GM23248 (cell line): Measurements from ENCODE around the gene SOBP. TPM values are rescaled to one million over a fixed set of nuclear protein-coding genes. Genes with fewer than 3 reads are reported as not detected.

ENCODE experiments used
- DNase-seq: peaks from one replicate; pipeline ENCODE4 v3.0.0-alpha.2; 2015
- H2AFZ ChIP-seq: fragments of 200-600 bp; sonication (generic); 2 replicates; pipeline ENCODE4 v1.6.1; 2016; ENCODE audit warnings: antibody characterized with exemption
- H3F3A ChIP-seq: fragments of 200-600 bp; sonication (generic); 2 replicates; pipeline ENCODE4 v1.6.1; 2016; ENCODE audit warnings: mild to moderate bottlenecking, antibody characterized with exemption, mixed run types; ENCODE audit not compliant: insufficient read depth
- H3K27ac ChIP-seq: fragments of 200-600 bp; sonication (generic); 2 replicates; pipeline ENCODE4 v1.5.1; 2016; ENCODE audit warnings: mild to moderate bottlenecking
- H3K27me3 ChIP-seq: fragments of 200-600 bp; sonication (generic); replicated peaks from 2 replicates; pipeline ENCODE4 v1.6.1; 2016; ENCODE audit warnings: mild to moderate bottlenecking; ENCODE audit not compliant: insufficient read depth
- H3K36me3 ChIP-seq: fragments of 200-600 bp; sonication (generic); 2 replicates; pipeline ENCODE4 v1.6.1; 2016; ENCODE audit warnings: low read depth, mild to moderate bottlenecking
- H3K4me1 ChIP-seq: fragments of 200-600 bp; sonication (generic); 2 replicates; pipeline ENCODE4 v1.6.1; 2016; ENCODE audit warnings: mild to moderate bottlenecking; ENCODE audit not compliant: insufficient read depth
- H3K4me2 ChIP-seq: fragments of 200-600 bp; sonication (generic); one replicate; pipeline ENCODE4 v1.6.1; 2016; ENCODE audit warnings: mild to moderate bottlenecking; ENCODE audit not compliant: unreplicated experiment
- H3K4me3 ChIP-seq: fragments of 200-600 bp; sonication (generic); 2 replicates; pipeline ENCODE4 v1.5.1; 2016; ENCODE audit warnings: mild to moderate bottlenecking
- H3K79me2 ChIP-seq: fragments of 200-600 bp; sonication (generic); 2 replicates; pipeline ENCODE4 v1.6.1; 2016; ENCODE audit warnings: mild to moderate bottlenecking; ENCODE audit not compliant: insufficient read depth
- H3K9ac ChIP-seq: fragments of 200-600 bp; sonication (generic); 2 replicates; pipeline ENCODE4 v1.6.1; 2016; ENCODE audit warnings: mild to moderate bottlenecking
- H3K9me2 ChIP-seq: fragments of 200-600 bp; sonication (generic); 2 replicates; pipeline ENCODE4 v1.6.1; 2016; ENCODE audit warnings: mixed run types, mild to moderate bottlenecking, moderate library complexity; ENCODE audit not compliant: insufficient read depth
- H3K9me3 ChIP-seq: fragments of 200-600 bp; sonication (generic); one replicate; pipeline ENCODE4 v1.6.1; 2017; ENCODE audit warnings: low read depth
- H4K20me1 ChIP-seq: fragments of 200-600 bp; sonication (generic); 2 replicates; pipeline ENCODE4 v1.6.0; 2016; ENCODE audit not compliant: insufficient read depth
- EZH2 ChIP-seq: fragments of 200-600 bp; sonication (generic); IDR thresholded peaks from 2 replicates; pipeline ENCODE4 v1.6.1; 2018; ENCODE audit warnings: antibody characterized with exemption, mild to moderate bottlenecking; ENCODE audit not compliant: insufficient read depth, poor library complexity, severe bottlenecking
- EZH2phosphoT487 ChIP-seq: fragments of 200-600 bp; sonication (generic); IDR thresholded peaks from 2 replicates; pipeline ENCODE4 v1.6.1; 2018; ENCODE audit warnings: antibody characterized with exemption, moderate library complexity, mild to moderate bottlenecking, low read depth; ENCODE audit not compliant: insufficient read depth
- WGBS, 2 experiments: methylation state at CpG; one replicate each; pipeline ENCODE4 v1.1.6; 2015 to 2017; ENCODE audit warnings: low lambda C conversion rate in 2 of 2, low coverage in 1 of 2; ENCODE audit errors: missing lambda C conversion rate in 2 of 2; 5-methylcytosine and 5-hydroxymethylcytosine counted together
- in situ Hi-C: fragments of 300-500 bp; cut with MboI; formaldehyde crosslinking; loops from 2 replicates; pipeline ENCODE4 v1.15.0; 2020
- polyA plus RNA-seq: library from polyadenylated mRNA; unstranded; fragments of >200 nt; fragmentation: Nextera tagmentation; extraction: Ambion mirVana; gene quantifications from 2 replicates; pipeline ENCODE4 v1.2.1, GENCODE V29; 2016
- total RNA-seq: library from RNA; depleted of rRNA; stranded (reverse); fragments of >200 nt; shearing (Covaris generic); gene quantifications from 2 replicates; pipeline ENCODE4 v1.2.3, GENCODE V29; 2014

The SOBP gene
- total and polyA plus RNA-seq, 2 experiments from 2014 or later = 0.38 to 0.97 TPM

GRCh38 chr6:107579456-107580056, 89.6 kb downstream of the SOBP start:
- Histone ChIP-seq H3K4me3 (no peak overlapping the region), H3K4me2 (no peak overlapping the region), H3K27me3 (no peaks in the 10 kb centered on the region), H3K9me2 (no peaks in the 10 kb centered on the region), H3K36me3 (no peaks in the 10 kb centered on the region), H3K4me1 (peaks cover 10% of the 10 kb centered on the region; the same call in 1 of the 2 replicates), H3K79me2 (no peaks in the 10 kb centered on the region), H3F3A (peaks cover 5% of the 10 kb centered on the region; the same call in 1 of the 2 replicates), H2AFZ (no peak overlapping the region), H4K20me1 (no peaks in the 10 kb centered on the region), H3K9me3 (no peaks in the 10 kb centered on the region), H3K27ac (no peak overlapping the region), H3K9ac (no peak overlapping the region)
- 90% methylated on average over 6 of the region's 6 CpGs for WGBS, 2 experiments
- in situ Hi-C loops = no loop called here
- TF ChIP-seq EZH2 (no peak), EZH2phosphoT487 (no peak)
- no peak for DNase-seq

- no peaks in the 10 kb centered on the region for H3K79me2 ChIP-seq
- no peak for DNase-seq
- H3K36me3 ChIP-seq = no peaks in the 10 kb centered on the region
- no peaks in the 10 kb centered on the region for H3K9me3 ChIP-seq
- no peak overlapping the region for H3K9ac ChIP-seq
- peaks cover 4% of the 10 kb centered on the region; the same call in 1 of the 2 replicates for H3F3A ChIP-seq
- no peak overlapping the region for H3K4me3 ChIP-seq
- no peaks in the 10 kb centered on the region for H4K20me1 ChIP-seq
- no peak overlapping the region for H3K27ac ChIP-seq
- no peaks in the 10 kb centered on the region for H3K27me3 ChIP-seq
- no peak for TF ChIP-seq EZH2phosphoT487
- TF ChIP-seq EZH2 = no peak
- H3K4me2 ChIP-seq = no peak overlapping the region
- 0 out of 2 replicates have a peak, but pooled peaks cover 2% of the 10 kb centered on the region for H3K4me1 ChIP-seq
- H3K9me2 ChIP-seq = no peaks in the 10 kb centered on the region
- H2AFZ ChIP-seq = no peak overlapping the region
- in situ Hi-C loops = no loop called here
Observed at GRCh38 chr6:107582086-107582485, 92.2 kb downstream of the SOBP start.

- no peak for DNase-seq
- in situ Hi-C loops = no loop called here
- H3K9me3 ChIP-seq = no peaks in the 10 kb centered on the region
- H3K4me2 ChIP-seq = no peak overlapping the region
- H2AFZ ChIP-seq = no peak overlapping the region
- no peak overlapping the region for H3K4me3 ChIP-seq
- H3K4me1 ChIP-seq = no peaks in the 10 kb centered on the region
- H3K27me3 ChIP-seq = no peaks in the 10 kb centered on the region
- no peaks in the 10 kb centered on the region for H3F3A ChIP-seq
- no peaks in the 10 kb centered on the region for H3K9me2 ChIP-seq
- H4K20me1 ChIP-seq = no peaks in the 10 kb centered on the region
- no peak overlapping the region for H3K9ac ChIP-seq
- no peak overlapping the region for H3K27ac ChIP-seq
- H3K36me3 ChIP-seq = no peaks in the 10 kb centered on the region
- H3K79me2 ChIP-seq = no peaks in the 10 kb centered on the region
- TF ChIP-seq EZH2phosphoT487 (no peak), EZH2 (no peak)
Observed at GRCh38 chr6:107584726-107585125, 94.8 kb downstream of the SOBP start.

- 91 to 92% methylated on average over 5 of the region's 5 CpGs for WGBS, 2 experiments
- H3K27me3 ChIP-seq = no peaks in the 10 kb centered on the region
- no peaks in the 10 kb centered on the region for H3K9me3 ChIP-seq
- no peak overlapping the region for H2AFZ ChIP-seq
- no peaks in the 10 kb centered on the region for H3K36me3 ChIP-seq
- no peak overlapping the region for H3K9ac ChIP-seq
- no peaks in the 10 kb centered on the region for H3F3A ChIP-seq
- H3K9me2 ChIP-seq = no peaks in the 10 kb centered on the region
- H3K27ac ChIP-seq = no peak overlapping the region
- in situ Hi-C loops = no loop called here
- no peak for DNase-seq
- no peak for TF ChIP-seq EZH2phosphoT487
- TF ChIP-seq EZH2 = no peak
- no peaks in the 10 kb centered on the region for H4K20me1 ChIP-seq
- no peaks in the 10 kb centered on the region for H3K79me2 ChIP-seq
- H3K4me1 ChIP-seq = no peaks in the 10 kb centered on the region
- H3K4me3 ChIP-seq = no peak overlapping the region
- no peak overlapping the region for H3K4me2 ChIP-seq
Observed at GRCh38 chr6:107585815-107586435, 96.0 kb downstream of the SOBP start.

DNA sequence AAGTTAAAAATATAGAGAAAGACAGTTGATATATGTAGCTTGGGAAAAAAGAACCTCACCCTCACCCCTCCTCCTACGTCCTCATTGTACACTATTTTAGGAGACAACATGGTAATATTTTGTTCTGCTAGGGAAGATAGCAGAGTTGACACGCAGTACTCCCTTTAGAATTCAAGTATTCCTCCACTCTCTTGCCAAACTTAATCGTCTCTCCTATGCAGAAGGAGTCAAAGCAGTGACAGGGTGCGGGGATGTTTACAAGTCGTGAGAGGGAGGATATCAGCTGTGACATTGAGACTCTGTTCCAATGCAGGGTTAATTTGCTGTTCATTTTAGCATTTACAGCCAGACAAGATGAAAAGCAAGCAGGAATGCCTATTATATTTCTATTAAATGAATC, 97.5 kb downstream of the SOBP start:
- TF ChIP-seq EZH2phosphoT487 (no peak), EZH2 (no peak)
- Histone ChIP-seq H4K20me1 (no peaks in the 10 kb centered on the region), H3K27ac (no peak overlapping the region), H3K79me2 (no peaks in the 10 kb centered on the region), H3K9me3 (no peaks in the 10 kb centered on the region), H3K4me1 (no peaks in the 10 kb centered on the region), H3K36me3 (no peaks in the 10 kb centered on the region), H3K9me2 (no peaks in the 10 kb centered on the region), H3F3A (no peaks in the 10 kb centered on the region), H3K4me3 (no peak overlapping the region), H3K27me3 (no peaks in the 10 kb centered on the region), H2AFZ (no peak overlapping the region), H3K4me2 (no peak overlapping the region), H3K9ac (no peak overlapping the region)
- WGBS, 2 experiments = 86% methylated on average over 5 of the region's 5 CpGs
- DNase-seq = no peak
- in situ Hi-C loops = no loop called here
